IPS DF 19.7 (cell line): Measurements from ENCODE around the gene HRCT1.
"Not testable (repeated sequence)": the region's sequence is repeated elsewhere in the genome, so short reads cannot be mapped to it uniquely, and the experiment has no call there.

ENCODE experiments used
- DNase-seq: peaks from one replicate; pipeline ENCODE4 v3.0.0-alpha.2; 2013; ENCODE audit warnings: low read depth, low spot score

HRCT1 gene

DNA sequence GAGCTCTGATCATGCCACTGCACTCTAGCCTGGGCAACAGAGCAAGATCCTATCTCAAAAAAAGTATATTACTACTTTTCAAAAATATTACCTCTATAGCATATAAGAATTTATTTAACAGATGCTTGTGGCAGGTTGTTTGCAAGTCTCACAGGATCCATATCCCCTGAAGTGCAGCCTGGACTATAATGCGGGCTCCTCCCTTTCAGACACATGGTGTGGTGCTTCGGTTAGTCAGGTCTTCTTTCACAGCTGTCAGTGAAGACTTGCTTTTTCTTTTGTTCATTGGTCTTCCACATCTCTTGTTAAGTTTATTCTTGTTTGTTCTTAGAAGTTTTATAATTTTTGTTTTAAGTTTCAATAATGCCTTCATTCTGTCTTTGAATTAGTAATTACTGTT is 9.4 kb upstream of the HRCT1 start:
- no peak for DNase-seq

DNA sequence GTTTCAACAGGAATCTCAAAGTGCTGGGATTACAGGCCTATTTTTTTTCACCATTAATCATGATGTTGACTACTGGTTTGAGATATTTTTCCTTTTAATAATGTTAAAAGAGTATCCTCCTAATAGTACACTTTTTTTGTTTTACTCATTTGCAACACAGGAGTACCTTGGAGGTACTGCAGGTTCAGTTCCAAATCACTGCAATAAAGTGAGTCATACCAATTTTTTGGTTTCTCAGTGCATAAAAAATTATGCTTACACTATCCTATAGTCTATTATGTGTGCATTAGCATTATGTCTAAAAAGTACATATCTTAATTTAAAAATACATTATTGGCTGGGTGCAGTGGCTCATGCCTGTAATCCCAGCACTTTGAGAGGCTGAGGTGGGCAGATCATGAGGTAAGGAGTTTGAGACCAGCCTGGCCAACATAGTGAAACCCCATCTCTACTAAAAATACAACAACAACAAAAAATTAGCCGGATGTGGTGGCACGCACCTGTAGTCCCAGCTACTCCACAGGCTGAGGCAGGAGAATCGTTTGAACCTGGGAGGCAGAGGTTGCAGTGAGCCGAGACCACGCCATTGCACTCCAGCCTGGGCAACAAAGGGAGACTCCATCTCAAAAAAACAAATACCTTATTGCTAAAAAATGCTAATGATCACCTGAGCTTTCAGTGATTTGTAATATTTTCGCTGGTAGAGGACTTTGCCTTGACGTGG is 8.5 kb upstream of the HRCT1 start:
- DNase-seq, result not testable (repeated sequence)

DNA sequence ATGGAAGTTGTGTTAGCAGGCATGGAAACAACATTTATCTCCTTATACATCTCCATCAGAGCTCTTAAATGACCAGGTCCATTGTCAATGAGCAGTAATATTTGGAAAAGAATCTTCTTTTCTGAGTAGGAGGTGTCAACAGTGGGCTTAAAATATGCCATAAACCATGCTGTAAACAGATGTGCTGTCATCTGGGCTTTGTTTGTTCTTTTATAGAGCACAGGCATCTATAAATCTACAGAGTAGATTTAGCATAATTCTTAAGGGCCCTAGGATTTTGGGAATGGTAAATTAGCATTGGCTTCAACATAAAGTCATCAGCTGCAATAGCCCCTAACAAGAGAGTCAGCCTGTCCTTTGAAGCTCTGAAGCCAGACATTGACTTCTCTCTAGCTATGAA is 7.7 kb upstream of the HRCT1 start:
- DNase-seq, result no peak

DNA sequence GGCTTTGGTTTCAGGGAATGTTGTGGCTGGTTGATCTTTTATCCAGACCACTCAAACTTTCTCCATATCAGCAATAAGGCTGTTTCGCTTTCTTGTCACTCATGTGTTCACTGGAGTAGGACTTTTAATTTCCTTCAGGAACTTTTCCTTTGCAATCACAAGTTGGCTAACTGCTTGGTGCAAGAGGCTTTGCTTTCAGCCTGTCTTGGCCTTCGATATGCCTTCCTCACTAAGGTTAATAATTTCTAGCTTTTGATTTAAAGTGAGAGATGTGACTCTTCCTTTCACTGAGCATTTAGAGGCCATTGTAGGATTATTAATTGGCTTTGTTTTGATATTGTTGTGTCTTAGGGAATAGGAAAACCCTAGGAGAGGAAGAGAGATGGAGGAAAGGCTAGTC is 7.0 kb upstream of the HRCT1 start:
- DNase-seq, result no peak

- DNase-seq, result no peak
Measured at GRCh38 chr9:35903049-35903448, 3.0 kb upstream of the HRCT1 start.

DNA sequence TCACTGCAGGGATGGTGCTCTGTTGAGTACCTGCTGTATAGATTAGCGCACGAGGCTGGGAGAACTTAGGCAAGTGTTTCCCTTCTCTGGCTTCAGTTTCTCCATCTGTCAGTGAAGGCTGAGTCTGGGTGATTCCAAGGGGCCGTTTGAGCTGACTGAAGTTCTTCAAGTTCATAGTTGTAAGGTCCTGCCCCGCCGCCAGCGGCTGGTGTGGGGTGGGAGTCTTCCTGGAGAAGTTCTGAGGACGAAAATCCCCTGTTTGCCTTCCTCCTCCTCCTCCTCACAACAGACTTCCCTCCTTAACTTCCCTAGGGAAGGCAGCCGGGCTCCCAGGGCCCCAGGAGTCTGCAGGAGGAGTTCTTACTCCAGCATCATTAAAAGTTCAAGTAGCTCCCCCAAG is 1.7 kb upstream of the HRCT1 start:
- DNase-seq, result no peak

DNA sequence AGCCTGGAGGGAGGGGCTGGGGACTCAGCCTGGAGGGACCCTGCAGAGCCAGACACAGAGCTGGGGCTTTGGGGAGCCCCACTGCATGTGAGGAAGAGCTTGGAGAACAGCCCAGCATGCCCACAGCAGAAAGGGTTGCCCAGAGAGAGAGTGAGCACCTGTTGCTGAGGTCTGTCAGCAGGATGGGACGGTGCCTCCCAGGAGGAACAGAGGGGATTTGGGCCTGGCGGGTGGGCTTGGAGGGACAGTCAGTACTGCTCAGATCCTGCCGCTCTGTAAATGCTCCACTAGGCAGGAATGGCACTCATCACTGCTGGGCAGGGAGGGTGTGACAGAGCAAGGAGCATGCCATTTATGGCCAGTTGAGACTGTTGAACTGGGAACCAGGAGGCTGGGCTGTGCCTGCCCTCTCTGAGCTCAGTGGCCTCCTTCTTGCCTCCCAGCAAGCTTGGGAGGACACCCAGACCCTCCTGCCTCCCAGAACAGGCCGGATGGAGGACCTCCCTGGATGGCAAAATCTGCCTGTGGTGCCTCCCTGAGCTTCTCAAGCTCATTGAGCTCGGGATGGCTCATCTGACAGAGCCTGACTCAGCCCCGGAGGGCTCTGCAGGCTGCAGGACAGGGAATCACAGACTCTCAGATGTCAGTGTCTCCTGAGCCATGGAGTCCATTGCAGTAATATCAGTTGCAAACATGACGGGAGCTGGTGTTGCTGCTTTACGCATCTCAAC is 786 bp upstream of the HRCT1 start:
- no peak for DNase-seq

DNA sequence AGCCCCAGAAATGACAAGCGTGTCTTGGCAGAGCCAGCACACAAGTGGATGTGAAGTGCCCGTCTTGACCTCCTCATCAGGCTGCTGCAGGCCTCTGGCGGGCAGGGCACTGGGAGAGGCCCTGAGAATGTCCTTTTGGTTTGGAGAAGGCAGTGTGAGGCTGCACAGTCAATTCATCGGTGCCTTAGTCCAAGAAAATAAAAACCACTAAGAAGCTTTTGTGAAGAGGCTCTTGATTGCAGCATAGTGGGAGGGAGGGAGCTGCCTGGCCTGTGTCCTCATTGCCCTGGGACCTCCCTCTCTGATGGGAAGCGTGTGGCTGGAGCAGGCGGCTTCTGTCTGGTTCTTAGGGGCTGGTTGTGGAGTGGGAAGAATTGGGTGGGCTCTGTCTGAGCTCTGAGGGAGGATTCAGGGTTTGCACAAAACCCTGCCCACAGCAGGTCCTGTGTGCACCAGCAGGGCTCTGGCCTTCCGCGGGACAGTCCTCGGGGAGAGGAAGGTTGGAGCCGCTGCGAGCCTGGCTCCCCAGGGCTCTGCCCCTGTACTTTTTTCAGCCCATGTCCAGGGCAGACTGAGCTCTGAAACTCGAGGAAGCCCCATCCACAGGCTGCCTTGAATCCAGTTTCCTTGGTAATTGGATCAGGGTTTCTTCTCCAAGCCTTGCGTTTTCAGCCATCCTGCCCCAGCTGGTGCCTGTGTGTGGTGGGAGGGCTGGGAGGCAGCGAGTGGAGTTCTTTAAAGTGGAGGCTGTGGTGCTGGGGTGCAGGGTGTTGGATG is 1.1 kb downstream of the HRCT1 start:
- no peak for DNase-seq

GRCh38 chr9:35907711-35908503 is 1.9 kb downstream of the HRCT1 start:
- peak; percentile 88 for DNase-seq

GRCh38 chr9:35908504-35909125 is 2.6 kb downstream of the HRCT1 start:
- DNase-seq, result no peak

DNA sequence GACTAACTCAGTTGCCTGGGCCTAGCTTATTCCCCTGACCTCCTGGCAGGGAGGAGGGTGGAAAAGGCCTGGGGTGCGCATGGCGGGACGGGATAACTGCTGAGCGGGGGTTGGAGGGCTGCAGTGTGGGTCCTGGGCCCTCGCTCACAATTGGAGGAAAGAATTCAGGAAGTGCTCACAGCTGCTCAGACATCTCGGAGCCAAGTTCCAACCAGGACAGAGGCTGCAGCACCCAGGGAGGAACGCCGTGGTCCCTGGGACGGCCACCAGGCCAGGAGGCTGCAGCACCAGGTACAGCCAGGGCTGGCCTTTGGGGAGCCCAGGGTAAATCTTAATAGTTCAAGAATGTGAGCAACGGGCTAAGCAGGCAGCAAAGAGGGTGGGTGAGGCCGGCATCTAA is 3.3 kb downstream of the HRCT1 start, which contains the start of gene SPAAR:
SPAAR (plus strand) TSS at position 217 of the 400 bp plus-strand sequence. CDS start 974 bp downstream, outside the sequence.
- DNase-seq, result no peak

GRCh38 chr9:35909687-35910612 is 3.9 kb downstream of the HRCT1 start:
- DNase-seq, result no peak

- no peak for DNase-seq
Measured at GRCh38 chr9:35910613-35911359, 4.8 kb downstream of the HRCT1 start.

DNA sequence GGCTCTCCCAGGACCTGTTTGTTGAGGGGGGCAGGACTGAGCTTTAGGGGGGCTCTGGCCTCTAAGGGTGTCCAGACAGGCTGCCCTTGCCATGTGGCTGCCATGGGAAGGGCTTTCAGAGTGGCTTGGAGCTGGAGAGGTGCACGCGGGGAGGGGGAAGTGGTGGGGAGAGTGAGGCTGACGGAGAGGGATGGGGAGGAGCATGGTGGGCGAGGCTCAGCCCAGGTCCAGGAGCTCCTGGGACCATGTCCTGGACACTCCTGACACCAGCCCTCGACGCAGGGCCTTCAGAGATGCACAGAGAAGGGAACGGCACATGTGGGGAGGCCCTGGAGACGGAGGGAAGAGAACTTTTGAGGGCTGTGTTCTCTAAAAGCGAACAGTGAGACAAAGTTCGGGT is 5.7 kb downstream of the HRCT1 start:
- no peak for DNase-seq

DNA sequence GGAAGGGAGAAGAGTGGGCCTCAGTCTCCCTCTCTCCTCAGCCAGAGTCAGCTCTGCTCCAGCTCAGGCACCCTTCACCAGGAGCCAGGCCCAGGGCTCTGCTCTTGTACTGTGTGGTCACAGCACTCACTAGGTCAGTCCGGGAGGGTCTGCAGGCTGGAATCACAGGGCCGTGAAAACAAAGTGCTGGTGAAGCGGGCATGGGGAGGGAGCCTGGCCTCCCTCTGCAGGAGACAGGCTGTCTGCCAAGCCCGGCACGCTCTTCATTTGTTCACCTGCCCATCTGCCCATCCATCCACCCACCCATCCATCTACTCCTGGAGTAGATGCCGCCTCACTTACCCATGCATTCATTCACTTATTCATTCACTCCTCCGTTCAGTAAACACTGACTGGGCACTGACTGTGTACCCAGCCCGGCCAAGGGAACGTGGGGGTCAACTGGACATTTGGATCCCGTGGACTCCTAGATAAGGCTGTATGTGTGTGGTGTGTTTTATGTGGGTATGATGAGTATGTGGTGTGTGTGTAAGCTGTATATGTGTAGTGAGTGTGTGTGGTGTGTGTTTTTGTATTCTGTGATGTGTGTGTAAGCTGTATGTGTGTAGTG is 6.9 kb downstream of the HRCT1 start:
- no peak for DNase-seq

GRCh38 chr9:35913429-35913828 is 7.4 kb downstream of the HRCT1 start:
- DNase-seq, result not testable (repeated sequence)

- DNase-seq, result no peak
Measured at GRCh38 chr9:35914301-35914807, 8.4 kb downstream of the HRCT1 start.

DNA sequence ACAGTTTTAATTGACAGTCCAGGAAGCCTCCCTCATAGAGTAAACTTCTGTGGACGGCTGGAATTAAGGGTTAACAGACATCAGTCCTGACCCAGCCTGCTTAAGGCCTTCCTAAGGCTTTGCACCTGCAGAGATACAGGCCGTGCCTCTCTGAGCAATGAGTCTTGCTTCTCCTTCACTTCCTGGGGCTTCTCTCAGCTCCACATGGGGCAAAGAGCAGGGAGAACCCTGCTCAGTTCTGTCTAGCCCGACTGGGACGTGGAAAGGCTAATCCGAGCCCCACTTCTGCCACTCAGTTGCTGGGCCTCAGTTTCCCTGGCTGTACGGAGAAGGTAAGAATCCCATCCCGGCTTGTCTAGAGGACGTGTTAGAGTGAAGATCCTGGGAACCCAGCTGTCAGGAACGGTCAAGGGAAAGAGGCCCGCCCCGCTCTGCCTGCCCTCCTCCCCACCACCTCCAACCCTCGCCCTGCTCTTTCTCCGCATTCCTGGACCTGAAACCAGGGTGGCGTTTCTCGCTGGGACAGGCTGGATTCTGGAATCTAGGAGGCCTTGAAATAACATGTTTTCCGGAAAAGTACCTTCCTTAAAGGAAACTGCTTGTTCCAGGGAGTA is 9.8 kb downstream of the HRCT1 start:
- no peak for DNase-seq
